Stimulated activated CD4-positive, alpha-beta T cell treated with anti-CD3 and anti-CD28 coated beads, Interleukin-12 subunit alpha, Interleukin-12 subunit beta, amount 100 ng/mL, for 24 hours (primary cell): ENCODE results near the gene KIF5B.

Experiments used
- DNase-seq, 2 experiments: peaks; one replicate each; pipeline ENCODE4 v3.0.0-alpha.2; 2020; ENCODE audit warnings: low read depth in 2 of 2

The KIF5B gene

DNA sequence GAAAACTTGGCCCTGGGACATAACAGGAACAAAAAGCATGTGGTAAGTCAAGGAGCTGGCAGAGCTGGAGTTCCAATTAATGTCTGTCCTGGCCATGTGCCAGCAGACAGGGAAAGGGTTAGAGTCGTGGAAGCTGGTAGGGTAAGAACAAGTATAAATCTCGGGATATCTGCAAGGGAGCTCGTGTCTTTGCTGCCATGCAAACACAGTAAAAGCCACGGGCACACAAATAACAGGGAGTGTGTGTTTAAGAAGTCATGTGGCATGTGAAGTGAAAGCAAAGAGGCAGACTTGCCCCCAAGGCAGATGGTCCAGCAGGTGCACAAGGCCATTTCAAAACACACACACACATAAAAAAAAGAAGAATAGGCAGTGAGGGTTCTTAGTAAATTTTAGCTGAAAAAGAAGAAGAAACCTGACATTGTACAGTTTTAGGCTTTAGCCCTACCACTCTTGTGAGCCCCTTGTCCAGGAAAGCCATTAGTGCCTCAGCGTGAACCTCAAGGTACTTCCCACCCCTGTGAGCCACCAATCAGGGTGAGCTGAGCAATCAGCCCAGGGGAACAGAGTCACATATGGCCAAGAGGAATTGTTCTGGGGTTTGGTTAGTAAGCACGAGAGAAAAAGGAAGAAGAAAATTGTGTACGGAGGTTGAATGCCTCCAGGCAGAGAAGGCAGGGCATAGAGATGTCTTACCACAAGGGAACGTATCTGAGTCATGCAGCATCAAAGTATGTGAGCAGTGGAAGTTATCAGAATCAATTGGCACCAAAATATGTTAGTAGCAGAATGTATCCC, 94.7 kb downstream of the KIF5B start:
- DNase-seq, result no peak

DNA sequence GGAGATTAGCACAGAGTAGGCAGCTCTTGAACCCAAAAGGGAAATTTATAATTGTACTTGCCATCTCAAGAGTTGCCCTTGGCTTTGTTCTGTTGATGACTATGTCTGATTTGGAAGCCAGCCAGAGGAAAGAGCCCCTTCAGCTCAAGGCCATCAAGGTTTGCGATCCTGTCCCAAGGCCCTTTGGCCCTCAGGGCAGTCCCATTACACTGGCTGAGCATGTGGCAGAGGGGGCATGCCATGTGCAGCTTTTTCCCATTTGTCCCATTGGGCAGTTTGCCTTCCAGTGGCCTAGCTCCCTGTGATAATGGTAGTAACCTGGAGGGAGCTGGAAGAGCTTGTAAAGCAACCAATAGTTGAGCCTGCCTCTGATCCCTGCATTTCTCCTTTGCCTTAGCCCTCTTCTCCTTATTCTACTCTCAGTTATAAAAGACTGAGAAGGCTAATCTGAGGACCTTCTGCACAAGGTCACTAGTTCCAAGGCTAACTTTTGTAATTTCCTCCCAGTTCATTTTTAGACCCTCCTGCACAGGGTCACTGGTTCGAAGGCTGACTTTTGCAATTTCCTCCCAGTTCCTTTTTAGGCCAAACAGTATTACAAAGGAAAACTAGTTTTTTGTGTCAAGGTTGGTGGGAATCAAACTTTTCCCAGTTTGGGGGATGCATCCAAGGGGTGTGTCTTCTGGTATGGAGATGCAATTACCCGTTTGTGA, 96.6 kb downstream of the KIF5B start:
- no peak for DNase-seq
